ENCODE data around the gene CHSY1.

CHSY1 gene

DNA sequence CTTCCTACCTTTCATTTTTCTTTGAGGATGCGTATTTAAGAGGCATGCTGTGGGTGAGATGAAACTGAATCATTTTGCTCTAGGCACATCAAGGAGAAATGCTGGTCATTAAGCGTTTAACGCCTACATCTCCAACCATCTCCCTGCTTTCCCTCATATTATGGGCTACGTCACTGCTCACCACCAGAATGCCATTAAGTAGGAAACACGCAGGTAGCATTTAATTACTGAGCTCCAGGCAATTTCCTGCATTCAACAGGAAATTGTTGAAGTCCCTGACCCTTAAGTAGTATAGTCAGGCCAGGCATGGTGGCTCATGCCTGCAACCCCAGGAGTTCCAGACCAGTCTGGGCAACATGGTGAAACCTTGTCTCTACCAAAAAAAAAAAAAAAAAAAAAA lies 66.1 kb downstream of the CHSY1 start:
- no peak for DNase-seq

DNA sequence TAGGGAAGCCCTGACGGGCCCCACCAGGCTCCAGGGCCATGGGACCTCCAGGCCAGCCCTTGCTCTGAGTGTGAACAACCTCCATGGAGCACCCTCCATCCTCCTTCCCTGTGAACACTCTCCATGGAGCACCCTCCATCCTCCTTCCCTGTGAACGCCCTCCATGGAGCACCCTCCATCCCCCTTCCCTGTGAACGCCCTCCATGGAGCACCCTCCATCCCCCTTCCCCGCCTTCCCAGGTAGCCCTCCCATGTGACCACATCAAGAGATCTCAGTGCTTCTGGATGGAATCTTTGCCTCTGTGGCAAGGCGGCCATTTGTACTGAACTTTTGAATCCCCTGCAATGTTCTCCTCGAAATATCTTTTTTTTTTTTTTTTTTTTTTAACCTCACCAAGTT lies 66.5 kb downstream of the CHSY1 start:
- no peak for DNase-seq

DNA sequence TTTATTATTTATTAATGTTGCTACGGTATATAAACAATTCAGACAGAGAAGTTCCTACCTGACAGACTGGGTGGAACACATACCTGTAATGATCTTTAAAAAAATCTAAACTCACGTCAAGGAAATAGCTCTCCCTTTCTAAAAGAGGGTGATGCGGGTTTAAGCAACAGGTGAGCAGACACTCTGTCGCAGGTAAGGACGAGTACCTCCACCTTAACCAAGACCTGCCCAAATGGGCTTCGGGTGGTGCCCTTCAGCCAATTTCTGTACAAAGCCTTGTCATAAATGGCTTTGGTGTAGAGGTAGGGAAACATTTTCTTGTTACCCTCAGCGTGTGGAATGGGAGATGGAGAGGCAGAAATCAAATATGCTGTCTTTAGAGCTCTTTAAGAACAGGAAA lies 67.0 kb downstream of the CHSY1 start:
- DNase-seq: no peak

DNA sequence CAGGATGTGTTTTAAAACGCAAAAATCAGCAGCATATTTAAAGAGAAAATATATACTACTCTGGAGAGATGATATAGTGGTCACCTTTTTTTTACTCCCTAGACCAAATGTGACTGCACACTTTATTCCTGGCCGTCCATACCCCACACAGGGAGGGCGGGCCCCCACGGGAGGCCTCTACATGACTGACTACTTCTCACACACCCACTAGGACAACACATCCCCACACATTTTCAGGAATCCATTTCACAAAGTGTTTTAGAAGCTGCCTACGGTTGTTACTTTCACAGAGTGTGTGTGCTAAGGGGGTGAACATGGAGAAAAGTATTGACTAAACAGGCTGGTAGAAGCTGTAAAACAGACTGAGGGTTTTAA lies 67.9 kb downstream of the CHSY1 start:
- DNase-seq: no peak

DNA sequence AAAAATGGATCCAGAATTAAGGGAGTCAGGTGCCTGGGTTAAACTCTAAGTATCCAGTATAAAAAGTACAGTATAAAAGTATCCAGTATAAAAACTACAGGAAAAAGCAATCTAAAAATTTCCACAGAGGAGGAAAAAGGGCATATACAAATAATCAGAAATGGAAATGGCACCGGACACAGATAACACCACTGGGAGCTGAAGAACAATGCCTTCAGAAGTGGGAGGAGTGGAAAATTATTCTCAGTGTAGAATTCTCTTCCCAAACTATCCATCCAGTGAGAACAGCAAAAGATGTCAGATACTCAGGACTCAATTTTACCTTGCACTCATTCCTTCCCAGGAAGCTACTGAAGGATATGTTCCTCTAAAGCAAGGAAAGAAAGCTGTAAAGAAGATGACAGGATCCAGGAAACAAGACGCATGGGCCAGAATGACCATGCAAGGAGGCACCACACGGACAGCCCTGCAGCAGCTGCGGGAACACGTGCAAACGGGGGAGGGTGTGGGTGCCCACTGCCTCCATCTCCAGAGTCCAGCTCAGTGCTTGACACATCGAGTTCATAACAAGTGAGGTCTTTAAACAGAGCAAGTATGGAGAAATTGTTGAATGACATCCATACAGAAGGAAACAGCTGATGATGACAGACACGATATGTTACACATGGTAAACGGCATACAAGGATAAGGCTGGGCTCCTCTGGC lies 68.5 kb downstream of the CHSY1 start:
- DNase-seq: no peak

DNA sequence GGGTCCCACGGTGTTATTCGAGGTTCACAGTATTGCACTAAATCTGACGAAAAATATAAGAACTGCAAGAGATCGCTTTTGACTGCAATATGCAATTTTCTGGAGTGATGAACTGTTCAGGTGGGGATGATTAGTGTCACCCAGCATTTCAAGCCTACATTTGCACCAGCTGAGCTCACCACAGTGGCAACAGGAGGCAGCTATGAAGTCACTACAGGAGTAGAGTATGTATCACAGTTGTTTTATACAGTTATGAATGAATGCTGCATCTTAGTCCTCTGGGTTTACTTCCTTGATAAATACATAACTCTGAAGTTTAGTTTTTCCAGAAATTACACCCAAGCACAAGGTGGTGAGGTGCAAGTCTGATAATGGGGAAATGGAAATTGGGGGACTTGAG lies 69.6 kb downstream of the CHSY1 start:
- peak; percentile 24 for DNase-seq

DNA sequence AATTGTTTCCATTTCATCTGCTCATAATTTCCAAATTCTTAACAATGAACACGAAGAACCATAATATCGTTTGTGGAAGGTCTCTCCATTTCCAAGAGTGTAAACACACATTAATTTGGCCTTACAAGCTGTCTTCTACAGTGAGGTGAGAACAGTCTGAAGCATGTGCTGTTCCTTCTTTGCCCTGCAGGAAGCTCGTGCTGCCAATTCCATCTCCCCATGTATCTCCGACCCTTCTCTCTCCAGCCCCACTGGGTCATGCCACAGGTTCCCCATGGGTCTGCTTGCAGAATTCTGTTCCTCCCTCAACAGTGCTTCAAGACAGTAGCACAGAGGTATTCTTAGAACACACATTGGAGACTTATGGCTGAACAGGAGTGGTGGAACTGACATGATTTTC lies 70.5 kb downstream of the CHSY1 start:
- peak; percentile 18 for DNase-seq

DNA sequence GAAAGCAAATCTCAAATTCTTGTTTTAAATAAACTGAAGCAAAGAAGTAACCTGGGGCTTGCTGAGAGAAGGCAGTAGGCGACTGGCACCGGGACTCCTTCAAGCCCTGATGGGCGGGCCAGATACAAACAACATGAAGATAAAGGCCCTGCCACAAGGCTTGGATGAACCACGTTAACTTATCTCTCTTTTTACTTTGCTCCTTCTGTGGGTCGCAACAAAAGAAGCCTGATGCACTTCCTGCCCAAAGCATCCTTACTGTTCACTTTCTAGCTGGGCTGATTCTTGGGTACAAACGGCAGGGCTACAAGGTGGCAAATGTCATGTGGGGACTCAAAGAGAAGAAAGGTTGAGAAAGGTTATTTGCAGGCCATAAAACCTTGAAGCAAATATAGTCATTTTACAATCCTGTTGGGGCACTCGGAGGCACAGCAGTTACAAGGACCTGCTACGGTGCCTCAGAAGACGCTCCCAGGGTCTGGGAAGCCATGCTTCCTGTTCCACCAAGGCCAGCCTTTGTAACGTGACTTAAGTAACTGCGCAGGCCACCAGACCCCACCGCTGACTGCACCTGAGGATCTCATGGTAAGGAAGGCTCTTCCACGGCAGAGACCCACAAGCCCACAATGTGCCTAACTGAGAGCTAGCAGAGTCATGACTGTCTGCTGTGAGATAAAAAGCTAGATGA lies 71.1 kb downstream of the CHSY1 start:
- peak; percentile 29 for DNase-seq

DNA sequence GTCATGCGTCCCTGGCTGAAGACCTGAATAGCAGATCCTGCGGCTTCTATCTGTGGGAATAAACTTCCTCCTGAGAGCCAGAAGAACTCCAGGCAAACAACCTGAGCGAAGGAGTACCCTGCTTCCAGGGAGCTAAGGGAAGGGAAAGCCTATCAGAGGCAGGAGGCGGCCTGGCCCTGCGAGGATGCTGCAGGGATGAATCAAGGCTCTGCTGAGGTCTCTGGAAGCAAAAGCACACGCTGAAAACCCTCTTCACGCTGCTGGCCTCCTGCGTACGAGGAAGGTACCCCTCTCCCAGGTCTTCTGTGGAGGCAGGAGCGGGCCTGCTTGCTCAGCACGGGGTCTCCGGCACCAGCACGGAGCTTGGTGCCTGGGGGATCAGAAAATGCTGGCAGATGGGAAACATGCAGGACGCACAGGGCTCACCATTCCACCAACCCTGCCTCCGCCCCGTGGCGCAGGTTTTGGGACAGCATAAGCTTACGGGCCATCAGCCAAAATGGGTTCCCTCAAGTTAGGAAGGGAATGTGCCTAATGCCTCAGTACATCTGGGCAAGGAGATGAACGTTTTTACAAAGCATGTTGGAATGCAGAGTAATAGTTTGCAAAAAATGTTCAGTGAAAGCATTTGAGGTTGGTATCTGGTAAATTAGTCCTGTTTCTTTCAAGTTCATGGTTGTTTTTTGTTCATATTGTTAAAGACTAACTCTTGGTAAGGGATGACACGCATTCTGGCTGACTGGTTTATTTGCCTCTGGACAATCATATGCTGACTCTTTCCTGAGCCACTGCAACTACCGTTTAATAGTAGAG lies 72.3 kb downstream of the CHSY1 start:
- DNase-seq: no peak

DNA sequence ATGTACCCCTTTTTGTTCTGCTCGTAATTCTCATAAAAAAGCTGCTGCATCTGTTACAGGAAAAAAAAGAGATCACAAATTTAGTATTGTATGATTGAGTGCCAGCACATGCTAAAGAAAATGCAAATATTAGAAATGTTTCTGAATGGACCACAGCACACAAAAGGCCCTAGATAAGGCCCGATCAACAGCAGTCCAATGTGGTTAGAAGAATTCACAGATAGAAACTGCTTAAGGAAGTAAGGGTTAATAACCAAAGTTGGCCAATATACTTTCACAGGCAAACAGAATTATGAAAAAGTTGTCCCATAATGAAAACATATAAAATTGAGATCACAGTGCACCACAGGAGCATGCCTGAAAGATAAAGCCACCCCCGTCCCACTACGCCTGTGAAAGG lies 72.9 kb downstream of the CHSY1 start:
- DNase-seq: no peak

DNA sequence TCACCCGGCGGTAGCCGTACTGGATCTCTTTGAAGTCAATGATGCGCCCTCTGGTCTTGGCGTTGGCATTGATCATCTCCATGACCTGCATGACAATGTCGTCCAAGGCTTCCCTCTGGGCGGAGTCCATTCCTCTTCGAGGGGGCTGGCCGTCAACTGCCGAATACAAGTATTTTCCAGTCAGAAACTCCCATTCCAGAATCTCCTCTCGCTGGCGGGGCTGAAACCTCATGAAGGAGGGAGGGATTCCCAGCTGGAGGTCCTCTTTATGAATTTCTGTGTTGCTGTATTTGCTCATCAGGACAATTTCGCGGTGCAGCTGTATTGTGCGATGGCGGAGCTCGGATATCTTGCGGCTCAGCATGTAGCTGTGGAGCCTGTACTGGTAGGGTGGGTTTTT lies 73.4 kb downstream of the CHSY1 start:
- DNase-seq: no peak

DNA sequence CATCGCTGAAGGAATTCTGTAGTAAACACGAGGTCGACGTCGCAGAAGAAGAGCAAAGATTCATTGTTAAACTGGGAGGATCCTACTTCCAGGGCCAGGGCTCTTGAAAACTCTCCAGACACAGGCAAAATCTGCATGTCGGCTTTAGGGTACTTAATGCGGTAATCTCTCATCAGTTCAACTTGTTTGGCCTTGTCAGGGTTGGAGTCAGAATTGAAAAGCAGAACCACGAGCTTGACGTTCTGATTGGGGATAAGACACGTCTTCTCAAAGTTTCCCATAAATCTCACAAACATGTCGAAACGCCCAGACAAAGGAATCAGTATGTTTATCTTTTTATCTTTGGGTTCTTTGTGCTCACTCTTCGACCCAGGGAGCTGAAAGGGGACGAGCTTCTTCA lies 74.0 kb downstream of the CHSY1 start:
- no peak for DNase-seq

DNA sequence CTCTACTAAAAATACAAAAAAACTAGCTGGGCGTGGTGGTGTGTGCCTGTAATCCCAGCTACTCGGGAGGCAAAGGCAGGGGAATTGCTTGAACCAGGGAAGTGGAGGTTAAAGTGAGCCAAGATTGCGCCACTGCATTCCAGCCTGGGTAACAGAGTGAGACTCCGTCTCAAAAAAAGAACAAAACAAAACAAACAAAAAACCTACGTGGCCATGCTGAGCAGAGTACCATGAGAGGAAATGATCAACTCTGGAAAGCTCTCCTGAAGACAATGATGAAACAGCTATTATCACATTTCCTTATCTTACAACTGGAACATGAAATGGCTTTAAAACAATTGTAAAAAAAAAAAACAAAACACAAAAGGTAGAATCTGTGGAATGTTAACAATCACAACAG lies 75.2 kb downstream of the CHSY1 start:
- DNase-seq: no peak

DNA sequence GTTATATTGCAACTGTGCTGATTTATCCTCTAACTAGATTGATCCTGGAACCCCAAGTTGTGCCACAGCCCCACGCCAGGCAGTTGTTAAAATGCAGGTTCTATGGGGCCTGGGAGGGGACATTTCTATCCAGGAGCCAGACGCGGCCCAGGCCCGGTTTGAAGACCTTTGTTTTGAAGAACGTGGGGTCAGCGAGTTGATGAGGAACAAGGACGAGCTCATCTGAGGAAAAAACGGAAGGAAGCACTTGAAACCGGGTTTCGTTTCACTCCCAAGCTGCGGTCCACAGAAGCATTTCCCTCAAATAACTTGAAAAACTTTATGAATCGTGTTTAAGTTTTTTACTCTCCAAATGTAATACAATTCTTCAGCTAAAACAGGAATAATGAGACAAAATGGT lies 76.4 kb downstream of the CHSY1 start:
- DNase-seq: no peak

DNA sequence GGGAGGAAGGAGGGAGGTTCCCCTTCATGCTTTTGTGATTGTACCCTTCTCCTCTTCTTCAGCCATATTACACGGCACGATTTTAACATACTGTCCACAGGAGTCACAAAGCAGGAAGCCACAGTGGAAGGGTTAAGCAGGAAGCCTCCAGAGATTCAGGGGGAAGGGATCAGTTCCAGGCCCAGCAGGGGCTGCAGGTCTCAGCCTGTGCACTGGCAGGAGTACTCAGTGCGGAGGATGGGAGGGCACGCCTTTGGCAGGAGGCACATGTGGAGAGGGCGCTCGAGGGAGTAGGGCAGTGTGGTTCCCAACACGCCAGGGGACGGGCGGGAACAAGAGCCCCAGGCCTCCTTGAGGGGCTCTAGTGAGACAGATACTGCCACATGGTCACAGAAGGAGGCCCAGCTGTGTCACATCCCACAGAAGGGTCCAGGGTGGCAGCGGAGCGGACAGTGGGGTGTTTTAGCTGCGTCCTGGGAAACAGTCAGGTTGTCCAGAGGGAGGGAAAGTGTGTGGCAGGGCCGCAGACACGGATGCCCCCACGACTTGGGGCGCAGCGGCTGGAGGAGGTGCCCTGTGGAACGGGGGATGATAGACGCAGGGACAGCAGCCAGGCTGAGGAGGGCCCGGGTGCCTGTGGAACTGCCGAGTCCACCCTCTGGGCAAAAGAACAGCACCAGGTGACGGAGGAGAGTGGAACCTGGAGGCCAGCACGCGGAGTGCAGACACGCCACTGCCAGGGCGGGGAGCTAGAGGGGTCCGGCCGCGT lies 77.5 kb downstream of the CHSY1 start:
- no peak for DNase-seq

DNA sequence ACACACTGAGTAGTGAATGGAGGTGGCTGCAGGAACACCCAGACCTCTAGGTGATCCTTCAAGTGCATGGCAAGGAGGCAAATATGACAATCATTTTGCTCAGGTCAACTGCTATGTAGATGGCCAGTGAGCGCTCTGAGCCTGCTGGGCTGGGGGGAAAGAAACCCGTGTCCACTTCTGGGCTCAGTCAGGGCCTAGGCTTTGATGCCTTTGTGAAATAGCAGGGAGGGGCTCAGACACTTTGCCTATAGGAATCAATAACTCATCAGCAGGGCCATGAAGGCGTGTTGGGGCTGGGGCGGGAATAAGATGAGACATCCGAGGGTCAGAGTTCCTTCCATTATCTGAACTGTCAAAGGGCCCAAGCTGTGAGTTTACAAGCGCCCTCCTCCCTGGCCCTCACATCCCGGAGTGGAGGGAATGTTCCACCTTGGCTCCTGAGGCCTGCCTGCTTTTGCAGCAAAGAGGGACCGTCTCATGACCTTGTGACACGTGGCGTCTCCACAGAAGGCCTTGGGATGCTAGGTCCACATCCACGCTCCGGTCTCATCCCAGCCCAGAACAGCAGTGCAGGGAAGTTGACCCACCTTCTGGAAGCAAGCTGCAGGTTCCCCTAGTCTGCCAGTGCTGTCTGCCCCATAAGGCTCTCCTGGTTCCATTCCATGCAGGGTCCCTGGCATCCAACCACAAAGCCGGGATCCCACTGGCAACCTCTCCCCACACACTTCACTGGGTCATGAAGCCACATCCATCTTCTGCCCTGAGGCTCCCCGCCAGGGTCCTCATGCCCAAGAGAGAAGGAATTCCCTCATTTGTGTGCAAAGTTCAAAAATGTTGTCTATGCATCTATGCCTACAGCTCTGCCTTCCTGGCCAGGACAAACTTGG lies 78.4 kb downstream of the CHSY1 start:
- no peak for DNase-seq

DNA sequence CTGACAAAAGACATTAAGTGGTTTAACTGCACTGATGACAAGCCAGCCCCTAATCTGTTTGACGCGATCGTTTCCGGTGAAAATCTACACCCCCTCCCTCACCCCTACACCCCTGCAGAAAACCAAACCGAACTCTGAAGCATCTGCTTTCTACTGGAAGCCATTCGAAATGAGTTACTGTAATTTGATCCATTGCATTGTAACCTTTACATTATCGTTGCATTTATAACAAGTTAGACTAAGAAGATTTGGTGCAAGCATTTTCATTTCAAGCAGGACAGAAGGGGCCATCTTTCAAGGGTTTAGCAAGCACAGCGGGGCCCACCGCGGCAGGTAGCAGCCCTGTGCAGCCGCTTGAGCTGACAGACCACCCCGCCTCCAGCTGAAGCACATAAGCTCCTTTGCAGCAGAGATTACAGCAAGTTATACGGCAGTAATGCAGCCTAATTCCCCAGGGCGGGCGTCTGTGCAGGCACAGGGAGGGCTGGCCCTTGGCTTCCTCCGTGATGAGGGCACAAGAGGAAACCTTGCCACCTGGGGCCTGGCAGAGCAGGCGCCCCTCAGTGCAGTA lies 79.3 kb downstream of the CHSY1 start:
- DNase-seq: no peak

DNA sequence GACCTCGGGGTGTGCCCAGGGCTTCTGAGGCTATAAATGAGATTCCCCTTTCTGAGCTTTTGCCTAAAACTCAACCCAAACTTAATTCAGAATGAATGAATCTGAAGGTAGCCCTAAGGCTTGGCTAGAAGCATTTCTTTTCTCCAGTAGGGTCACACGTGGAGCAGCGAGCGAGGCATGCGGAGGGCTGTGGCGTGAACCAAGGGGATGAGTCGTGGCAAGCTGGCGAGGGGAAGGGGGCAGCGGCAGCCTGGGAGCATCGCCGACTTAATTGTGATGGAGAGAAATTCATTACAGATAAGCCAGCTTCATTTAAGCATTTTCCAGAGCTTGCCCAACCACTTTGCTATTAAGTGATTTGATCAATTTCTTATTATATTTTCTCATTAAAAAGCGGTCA lies 79.9 kb downstream of the CHSY1 start:
- DNase-seq: no peak

DNA sequence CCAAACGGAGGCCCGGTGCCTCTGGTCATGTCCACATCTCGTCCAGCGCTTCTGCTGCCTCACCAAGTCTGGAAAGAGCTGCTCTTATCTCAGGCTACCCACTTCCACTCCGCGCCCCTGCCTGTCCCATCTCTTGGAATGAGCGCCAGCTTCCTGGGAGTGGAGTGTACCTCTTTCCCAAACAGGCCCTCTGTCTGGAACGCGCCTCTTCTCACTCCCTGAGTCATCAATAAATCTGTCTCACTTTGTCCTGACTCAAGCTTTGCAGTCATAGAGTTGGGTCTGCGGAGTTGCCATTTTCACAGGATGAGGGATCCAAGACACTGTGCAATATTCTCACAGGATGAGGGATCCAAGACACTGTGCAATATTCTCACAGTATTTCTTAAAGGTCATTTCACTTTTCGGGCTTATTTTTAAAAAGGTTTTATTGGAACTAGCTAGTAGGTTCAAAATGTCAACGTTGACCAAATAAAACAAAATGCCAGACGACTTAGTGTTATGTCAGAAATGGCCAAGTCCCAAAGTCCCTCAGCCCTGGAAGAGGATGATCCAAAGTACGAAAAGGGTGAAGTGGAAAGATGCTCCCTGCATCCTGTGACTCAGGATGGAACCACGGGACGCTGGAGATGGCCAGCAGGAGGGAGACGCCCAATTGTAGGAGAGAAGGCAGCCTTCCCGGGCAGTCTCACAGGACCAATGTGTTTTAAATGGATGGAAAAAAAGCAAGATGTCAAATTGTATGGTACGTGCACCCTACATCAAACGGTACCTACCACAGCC lies 81.1 kb downstream of the CHSY1 start:
- DNase-seq: no peak

DNA sequence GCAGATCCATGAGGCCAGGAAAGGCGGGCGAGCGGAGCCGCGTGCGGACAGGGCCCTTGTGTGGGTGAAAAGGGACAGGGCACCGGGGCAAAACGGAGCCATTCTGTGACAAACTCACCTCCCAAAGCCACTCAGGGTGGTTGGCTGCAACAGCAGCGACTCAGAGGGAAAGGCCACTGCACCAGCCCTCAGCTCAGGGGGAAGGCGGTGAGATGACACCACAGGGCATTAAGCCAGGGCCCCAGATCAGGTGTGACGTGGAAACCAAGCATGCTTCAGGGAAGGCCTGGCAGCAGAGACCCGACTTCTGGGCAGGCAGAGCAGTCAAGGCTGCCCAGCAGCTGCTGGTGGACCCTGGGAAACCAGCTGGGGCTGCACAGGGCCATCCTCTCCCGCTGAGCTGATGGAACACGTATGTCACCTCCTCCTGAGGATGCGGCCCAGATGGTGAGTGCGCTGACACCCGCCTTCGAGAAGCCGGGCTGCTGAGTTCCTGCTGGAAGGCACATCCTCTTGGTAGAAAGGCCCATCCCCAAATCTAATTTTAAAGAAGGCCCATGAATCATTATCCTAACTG lies 82.3 kb downstream of the CHSY1 start:
- DNase-seq: no peak

All from stimulated activated CD8-positive, alpha-beta memory T cell treated with anti-CD3 and anti-CD28 coated beads, Interleukin-4, amount 100 ng/mL, for 48 hours (primary cell).